Dermis blood vessel endothelial cell (primary cell): Measurements from ENCODE around the gene GUCA1A. TPM values are rescaled to one million over a fixed set of nuclear protein-coding genes. Genes with fewer than 3 reads are reported as not detected.
"Not testable (repeated sequence)": the region's sequence is repeated elsewhere in the genome, so short reads cannot be mapped to it uniquely, and the experiment has no call there.

Experiments used
- DNase-seq: peaks from one replicate; pipeline ENCODE4 v3.0.0; 2010
- total RNA-seq: library from RNA; depleted of rRNA; stranded (reverse); fragments of >200 nt; gene quantifications from 2 replicates; pipeline ENCODE4 v1.2.3, GENCODE V29; 2014

Gene GUCA1A
- total RNA-seq, 1 donor from 2014 or later, result not detected

DNA sequence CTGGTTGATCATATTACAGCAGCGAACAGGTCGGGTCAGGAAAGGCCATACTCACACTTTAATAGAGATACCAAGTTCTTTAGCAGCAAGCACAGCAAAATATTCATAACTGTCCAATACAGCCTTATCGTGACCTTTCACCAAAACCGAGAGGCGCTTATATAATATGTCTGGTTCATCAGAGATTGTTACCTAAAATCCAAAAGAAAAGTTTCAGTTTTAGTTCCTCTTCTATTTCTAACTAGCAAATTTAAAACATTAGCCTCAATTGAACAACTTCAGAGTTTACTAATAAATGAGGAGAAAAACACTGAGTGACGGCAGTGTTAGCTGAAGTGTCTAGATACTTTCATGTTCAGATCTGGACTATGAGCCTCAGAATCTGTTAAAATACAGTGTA is 38.6 kb downstream of the GUCA1A start:
- no peak for DNase-seq

DNA sequence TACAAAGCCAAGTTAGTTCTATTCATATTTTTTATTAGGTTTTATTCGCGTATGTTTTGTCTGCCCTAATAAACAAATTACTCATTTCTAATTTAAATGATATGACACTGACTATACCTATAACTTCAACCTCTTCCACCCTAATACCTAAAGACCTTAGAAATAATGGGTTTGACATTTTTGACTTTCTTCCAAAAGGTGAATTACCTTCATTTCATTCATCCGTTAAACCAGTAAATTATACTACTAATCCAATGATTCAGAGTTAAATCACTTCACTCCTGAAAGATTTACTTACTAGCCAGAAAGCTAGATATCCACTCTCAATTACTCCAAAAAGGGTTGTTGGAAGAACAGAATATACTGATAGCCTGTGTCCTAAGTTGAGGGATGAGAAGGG is 39.3 kb downstream of the GUCA1A start:
- DNase-seq, result no peak

DNA sequence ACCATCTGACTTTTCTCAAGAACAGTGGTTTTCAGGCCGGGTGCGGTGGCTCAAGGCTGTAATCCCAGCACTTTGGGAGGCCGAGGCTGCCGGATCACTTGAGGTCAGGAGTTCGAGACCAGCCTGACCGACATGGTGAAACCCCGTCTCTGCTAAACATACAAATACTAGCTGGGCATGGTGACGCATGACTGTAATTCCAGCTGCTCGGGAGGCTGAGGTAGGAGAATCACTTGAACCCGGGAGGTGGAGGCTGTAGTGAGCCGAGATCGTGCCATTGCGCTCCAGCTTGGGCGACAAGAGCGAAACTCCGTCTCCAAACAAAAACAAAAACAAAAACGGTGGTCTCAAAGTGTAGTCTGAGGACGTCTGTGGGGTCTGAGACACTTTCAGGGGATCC is 43.3 kb downstream of the GUCA1A start:
- not testable (repeated sequence) for DNase-seq

DNA sequence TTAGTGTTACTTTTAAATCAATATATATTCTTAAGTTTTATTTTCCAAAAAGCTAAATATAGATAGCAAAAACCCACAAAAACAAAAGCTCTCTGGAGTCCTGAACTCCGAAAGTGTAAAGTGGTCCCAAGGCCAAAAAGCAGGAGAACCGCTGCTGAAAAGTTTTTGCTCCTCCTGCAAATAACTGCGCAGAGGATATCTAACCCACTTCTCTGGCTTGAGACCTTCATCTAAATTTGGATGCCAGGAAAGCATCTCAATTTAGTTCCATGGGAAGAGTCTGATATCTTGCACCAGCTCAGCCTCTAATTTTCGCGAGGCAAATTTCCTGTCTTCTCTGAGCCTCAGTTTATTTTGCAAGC is 44.0 kb downstream of the GUCA1A start:
- DNase-seq, result no peak

DNA sequence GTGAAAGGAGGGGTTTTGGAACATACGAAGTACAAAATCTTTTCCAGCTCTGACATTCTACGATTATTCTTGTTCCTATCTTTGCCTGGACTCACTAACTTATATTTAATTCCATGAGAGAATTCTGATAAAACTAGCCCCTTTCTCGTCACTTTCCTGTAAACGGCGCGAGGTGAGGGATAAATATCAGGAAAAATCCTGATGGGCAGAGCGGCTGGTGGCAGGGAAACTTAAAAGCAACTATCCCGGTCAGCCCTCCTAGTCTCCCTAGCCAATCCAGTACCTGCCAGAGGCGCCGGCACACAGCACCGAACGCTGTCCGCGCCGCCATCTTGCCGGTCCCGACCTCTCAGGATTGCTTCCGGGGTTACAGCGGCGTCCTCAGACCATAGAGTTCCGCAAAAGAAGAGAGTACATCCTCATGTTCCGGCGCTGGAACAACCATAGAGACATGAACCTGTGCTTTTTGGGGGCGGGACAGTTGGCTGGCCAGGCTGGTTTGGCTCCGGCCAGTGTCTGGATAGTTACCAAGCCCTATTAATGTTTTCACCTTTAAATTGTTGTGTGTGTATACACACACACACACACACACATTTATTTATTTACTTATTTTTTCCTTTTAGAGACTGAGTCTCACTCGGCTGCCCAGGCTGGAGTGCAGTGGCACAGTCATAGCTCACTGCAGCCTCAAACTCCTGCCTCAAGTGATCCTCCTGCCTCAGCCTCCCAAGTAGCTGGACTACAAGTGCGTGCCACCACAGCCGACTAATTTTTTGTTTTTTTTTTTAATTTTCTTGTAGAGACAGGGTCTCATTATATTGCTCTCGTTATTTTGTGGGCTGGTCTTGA is 44.6 kb downstream of the GUCA1A start, which contains the start of gene MRPS10:
Gene MRPS10, minus strand, starts transcription at position 343 of the 849 bp plus-strand sequence. Its CDS starts 12 bp downstream, at position 331.
- DNase-seq, result peak; percentile 97

DNA sequence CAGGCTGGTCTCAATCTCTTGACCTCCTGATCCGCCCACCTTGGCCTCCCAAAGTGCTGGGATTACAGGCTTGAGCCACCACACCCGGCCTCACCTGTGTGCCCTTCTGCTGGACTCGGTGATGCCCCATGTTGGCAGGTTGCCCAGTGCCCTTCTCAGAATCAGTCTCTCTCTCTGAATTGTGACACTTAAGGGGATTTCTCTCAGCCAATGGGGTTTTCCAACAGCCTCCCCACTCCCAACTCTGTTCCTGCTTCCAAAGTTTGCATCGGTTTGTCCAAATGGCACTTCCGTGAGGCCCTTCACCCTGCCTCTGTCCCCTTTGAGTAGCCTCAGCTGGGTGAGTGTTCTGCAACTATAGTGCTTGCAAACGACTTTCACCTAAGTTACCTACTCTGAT is 47.6 kb downstream of the GUCA1A start:
- DNase-seq, result no peak

DNA sequence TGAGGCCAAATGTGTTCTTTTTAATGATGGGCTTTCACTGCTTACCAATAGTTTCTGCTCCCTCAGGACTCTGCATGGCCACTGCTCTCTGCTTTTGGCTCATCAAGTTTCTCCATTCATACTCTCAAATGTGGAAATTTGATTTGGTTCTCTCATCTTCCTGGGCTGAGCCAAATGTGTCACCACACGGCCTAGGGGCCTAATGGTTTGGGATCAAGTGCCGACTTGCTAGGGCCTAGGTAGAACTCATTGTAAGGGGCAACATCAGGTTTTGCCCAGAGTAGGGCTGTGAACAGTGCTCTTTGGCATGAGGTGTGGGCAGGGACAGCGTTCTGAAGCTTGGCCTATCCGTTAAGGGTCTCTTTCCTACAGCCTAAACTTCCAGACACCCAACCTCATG is 48.4 kb downstream of the GUCA1A start:
- no peak for DNase-seq

DNA sequence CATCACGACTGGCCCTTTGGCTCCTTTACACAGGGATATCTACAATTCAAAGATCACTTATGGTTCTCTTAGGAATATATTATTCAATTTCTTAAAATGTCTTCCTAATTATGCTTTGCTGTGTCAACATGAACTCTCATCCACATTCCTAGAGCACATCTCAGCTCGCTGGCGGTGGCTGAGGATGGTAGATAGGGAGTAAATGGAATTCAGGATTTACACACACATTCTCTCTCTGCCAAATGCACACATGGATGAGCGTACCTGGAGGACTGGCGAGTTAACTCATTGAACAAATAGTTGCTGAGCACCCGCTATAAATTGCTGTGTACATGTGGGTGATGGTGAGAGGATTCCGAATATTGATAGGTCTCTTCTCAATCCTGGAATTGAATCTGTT is 49.3 kb downstream of the GUCA1A start:
- DNase-seq, result no peak

DNA sequence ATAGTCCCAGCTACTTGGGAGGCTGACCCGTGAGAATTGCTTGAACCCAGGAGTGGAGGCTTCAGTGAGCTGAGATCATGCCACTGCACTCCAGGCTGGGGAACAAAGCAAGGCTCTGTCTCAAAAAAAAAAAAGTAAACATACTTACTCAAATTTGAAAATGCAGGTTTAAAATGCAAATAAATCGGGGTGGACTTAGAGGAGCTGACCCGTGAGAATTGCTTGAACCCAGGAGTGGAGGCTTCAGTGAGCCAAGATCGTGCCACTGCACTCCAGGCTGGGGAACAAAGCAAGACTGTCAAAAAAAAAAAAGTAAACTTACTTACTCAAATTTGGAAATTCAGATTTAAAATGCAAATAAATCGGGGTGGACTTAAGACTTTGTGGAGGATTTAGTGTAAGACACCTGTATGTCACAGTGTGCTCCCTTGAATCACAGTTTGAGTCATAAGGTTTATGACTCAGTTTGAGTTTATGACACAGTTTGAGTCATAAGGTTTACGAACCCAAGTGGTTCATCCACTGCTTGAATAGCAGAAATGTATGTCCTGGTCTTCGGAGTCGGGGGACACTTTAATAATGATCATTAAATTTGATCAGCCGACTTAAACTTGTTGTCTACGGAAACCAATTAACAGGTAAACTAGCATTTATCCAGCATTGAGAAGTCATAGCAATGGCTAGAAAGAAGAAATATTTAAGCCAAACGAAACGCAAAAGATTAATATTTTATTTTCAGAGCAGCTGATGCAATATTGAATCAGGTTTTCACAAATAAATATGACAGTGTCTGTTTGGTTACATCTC is 51.3 kb downstream of the GUCA1A start:
- DNase-seq, result peak; percentile 48

DNA sequence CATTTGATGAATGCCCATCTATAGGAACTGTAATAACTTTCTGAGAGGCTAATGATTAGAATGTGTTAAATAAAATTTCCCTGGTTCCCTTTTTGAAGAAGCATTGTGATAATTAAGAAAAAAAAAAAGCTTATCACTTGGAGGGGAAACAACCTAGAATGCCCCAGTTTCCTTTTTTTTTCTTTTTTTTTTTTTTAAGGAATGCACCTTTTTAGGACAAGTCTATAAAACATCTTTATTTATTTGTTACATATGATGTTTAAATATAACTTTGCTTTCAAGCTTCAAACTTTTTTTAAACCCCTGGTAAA is 51.8 kb downstream of the GUCA1A start:
- DNase-seq, result no peak

DNA sequence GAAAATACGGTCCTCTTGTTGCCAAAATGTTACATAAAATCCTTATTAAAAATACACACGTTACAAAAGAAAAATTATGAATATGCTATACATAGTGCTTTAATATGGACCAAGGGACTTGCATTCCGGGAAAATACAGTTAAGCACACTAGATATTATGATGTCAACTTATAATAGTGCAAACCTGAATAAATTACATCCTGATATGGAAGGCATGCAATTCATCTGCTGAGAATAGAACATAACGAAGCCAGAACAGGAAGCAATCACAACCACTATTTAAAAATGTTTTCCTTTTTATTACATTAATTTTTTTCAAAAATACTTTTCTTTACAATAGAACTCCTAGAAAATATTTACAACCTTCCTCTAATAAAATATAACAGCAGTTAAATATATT is 52.3 kb downstream of the GUCA1A start:
- DNase-seq, result no peak

DNA sequence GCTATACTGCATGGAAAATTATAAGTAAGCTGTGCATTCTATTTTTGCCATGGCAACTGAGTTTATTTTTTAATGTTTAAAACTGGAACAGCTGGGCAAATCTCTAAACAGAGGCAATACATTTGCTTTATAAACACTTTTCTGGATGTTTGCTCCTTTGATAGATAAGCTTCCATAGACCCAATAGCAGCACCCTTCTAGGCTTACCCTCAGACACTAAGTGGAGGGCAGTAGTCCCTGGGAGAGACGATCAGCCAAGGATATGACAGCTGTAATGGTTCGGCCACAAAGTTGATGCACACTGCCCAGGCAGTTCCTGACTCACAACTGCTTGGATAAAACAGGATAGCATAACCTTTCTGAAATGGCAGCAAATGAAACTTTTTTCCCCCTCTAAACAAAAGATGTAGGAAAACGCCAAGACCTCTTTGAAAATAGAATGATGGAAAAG is 53.0 kb downstream of the GUCA1A start:
- peak; percentile 35 for DNase-seq

DNA sequence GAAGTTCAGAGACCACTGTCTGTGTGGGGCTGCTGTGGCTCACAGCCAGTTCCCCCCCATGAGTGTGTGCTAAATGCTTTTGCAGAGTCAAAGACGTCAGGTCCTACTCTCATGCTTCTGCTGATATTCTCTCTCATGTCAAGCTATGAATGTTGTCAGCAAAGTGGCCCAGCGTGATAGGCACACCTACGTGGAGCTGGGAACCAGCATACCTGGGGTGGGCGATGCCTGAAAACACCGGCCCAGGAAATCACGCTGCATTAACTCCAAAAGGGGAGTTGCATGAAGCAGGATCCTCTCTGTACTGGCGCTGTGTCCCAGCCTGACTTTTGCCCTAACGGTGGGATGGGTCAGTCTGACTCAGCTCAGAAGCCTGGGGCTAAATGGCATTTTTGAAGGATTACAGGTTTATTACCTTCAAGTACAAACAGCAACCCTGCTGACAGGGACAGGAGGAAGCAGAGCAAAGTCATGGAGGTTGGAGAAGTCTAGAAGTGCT is 53.5 kb downstream of the GUCA1A start:
- DNase-seq, result no peak

DNA sequence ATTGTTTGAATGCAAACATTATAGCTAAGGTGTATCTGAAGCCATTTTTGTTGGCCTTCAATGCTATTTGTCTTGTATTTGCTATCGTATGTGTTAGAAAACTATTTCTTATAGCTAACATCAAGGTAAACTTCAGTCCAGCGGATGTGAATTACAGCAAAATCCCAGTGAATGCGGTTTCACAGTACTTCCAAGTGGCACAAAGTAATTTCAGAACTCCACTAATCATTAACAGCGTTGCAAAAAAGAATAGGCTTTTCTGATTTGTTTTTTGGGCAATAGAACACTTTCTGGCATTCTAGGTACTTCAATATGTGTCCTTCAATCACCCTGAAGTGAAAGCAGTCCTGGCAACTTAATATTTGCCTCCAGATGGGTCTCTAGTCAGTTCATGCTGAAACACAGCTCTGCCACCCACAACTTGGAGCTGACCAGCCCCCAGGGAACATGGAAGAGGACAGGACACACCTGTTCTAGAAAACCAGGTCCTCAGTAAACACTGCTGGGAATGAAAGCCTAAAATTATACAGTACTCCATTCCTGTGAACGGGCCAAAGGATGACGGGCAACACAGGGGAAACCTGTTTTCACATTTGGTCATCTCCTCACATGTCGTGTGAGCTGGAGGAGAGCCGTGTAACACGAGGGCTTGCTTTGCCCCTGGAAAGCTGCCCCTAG is 54.1 kb downstream of the GUCA1A start:
- DNase-seq, result no peak

DNA sequence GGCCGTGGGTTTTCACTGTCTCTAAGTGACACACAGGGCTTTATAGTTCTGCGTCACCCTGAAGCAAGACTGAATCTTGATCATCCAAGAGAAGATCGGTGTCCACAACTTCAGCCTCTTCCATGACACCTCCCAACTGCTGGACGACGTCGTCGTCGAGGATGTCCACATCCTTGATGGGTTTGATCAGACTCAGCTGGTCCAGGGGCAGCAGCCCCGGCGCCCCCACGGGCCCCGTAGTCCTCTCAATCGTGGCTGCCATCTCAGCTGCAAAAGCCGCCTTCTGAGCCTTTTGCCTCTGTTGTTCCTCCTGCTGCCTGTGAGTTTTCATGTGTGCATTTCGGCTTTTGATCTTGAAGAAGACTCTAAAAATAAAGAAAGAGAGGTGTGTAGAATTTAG is 55.1 kb downstream of the GUCA1A start:
- no peak for DNase-seq

Other genes with a start within 250 kb of the GUCA1A start
- gene CCND3, start 231.6 kb upstream of the GUCA1A start, total RNA-seq, result 59.1 and 60.1 TPM in 2 replicates
- gene TAF8, start 122.8 kb upstream of the GUCA1A start, total RNA-seq, result 19.1 and 20.3 TPM in 2 replicates
- under 0.01 TPM in 1 of 2 replicates, not detected in the other for gene C6orf132, start 30.7 kb upstream of the GUCA1A start, total RNA-seq
- 1.0 TPM in 1 of 2 replicates, not detected in the other for gene GUCA1B, start 21.6 kb downstream of the GUCA1A start, total RNA-seq
- gene MRPS10, start 44.5 kb downstream of the GUCA1A start, total RNA-seq, result 34.0 and 48.0 TPM in 2 replicates